Measurements from ENCODE around the gene ARID5B.
A peak's percentile ranks its signal among the peaks of the same experiment; 100 is the strongest.

ARID5B gene

DNA sequence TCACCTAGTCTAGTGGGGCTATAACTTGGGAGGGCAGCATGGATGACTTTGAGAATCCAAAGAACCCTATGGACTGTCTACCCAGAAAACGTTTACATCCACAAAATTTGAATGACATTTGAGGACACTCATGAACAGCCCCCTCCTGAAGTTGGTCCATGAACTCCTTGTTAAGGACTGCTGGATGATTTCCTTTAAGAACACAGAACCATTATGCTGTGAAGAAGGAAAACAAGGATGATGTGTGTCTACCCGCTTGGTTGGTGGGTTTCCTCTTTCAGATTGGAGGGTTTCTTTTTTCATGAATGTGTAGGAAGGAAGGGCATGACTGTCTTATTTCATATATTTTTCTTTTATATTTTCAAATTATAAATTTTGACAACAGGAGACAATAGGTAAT lies 58.3 kb downstream of the ARID5B start:
- H3K9me2 ChIP-seq (replicated peaks; ENCODE audit: insufficient read depth, low read length), result no peaks in the 10 kb centered on the region
- peak overlapping the region; percentile 8; the same call in 1 of the 2 replicates for H3K27ac ChIP-seq (ENCODE audit: low read length)
- no peak overlapping the region for H3K4me2 ChIP-seq (ENCODE audit: low read depth, low read length)
- TF ChIP-seq EZH2 (optimal IDR thresholded peaks at IDR 0.05; ENCODE audit: low read depth, low read length) (no peak), EZH2phosphoT487 (IDR thresholded peaks at IDR 0.05; ENCODE audit: low read length) (no peak)
- TF ChIP-seq, protein P1, sequence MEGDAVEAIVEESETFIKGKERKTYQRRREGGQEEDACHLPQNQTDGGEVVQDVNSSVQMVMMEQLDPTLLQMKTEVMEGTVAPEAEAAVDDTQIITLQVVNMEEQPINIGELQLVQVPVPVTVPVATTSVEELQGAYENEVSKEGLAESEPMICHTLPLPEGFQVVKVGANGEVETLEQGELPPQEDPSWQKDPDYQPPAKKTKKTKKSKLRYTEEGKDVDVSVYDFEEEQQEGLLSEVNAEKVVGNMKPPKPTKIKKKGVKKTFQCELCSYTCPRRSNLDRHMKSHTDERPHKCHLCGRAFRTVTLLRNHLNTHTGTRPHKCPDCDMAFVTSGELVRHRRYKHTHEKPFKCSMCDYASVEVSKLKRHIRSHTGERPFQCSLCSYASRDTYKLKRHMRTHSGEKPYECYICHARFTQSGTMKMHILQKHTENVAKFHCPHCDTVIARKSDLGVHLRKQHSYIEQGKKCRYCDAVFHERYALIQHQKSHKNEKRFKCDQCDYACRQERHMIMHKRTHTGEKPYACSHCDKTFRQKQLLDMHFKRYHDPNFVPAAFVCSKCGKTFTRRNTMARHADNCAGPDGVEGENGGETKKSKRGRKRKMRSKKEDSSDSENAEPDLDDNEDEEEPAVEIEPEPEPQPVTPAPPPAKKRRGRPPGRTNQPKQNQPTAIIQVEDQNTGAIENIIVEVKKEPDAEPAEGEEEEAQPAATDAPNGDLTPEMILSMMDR (IDR thresholded peaks at IDR 0.05; ENCODE audit: low read length), result no peak
- no peaks in the 10 kb centered on the region for H4K20me1 ChIP-seq (ENCODE audit: insufficient read depth, low read length)
- no peak for DNase-seq
- H3K4me1 ChIP-seq (ENCODE audit: low read length), result peaks cover 50% of the 10 kb centered on the region
- no peaks in the 10 kb centered on the region for H3K9me3 ChIP-seq (replicated peaks; ENCODE audit: insufficient read depth, low read length)
- no peak overlapping the region for H2AFZ ChIP-seq (ENCODE audit: low read length)
- no peak overlapping the region for H3K9ac ChIP-seq (ENCODE audit: low read length)
- H3K4me3 ChIP-seq (ENCODE audit: low read length), result no peak overlapping the region
- peaks cover 78% of the 10 kb centered on the region for H3K79me2 ChIP-seq (ENCODE audit: low read length)
- peaks cover 41% of the 10 kb centered on the region for H3F3A ChIP-seq (ENCODE audit: insufficient read depth, low read length)
- H3K27me3 ChIP-seq (replicated peaks; ENCODE audit: insufficient read depth, low read length), result no peaks in the 10 kb centered on the region
- no peaks in the 10 kb centered on the region; the same call in 1 of the 2 replicates for H3K36me3 ChIP-seq (replicated peaks; ENCODE audit: insufficient read depth, low read length)

DNA sequence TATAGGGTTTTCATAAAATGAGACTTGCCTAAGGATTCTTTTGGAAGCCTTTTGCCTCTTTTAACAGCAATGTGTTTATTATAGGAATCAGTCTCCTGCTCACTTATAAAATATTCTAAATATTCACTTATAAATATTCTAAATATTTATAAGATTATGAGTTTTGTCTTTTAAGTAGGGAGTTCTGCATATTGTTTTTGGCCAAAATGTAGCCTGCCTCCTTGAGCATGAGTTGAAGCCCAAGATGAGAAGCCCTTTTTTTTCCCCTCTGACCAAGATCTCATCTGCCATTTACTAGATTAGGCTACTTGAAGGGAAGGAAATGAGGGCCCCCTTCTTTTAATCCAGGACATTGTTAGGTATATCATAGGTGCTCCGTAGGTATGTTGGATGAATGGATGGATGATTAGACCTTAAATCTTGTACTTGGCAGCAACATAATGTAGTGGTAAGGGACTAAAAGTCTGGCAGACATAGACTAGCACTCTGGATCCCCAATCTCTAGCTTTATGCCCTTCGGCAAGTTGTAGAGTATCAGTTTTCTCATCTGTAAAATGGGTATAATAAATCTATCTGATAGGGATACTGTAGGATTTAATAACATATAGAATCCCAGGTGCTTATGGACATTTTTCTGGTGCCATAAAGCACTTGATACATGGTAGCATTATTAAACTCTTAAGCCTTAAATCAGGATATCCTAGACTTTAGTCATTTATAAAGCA lies 59.1 kb downstream of the ARID5B start:
- peaks cover 77% of the 10 kb centered on the region for H3K79me2 ChIP-seq (ENCODE audit: low read length)
- H3K27ac ChIP-seq (ENCODE audit: low read length), result peak overlapping the region; percentile 85
- H3K4me1 ChIP-seq (ENCODE audit: low read length), result peaks cover 58% of the 10 kb centered on the region
- H2AFZ ChIP-seq (ENCODE audit: low read length), result no peak overlapping the region
- H3K4me2 ChIP-seq (ENCODE audit: low read depth, low read length), result peak overlapping the region; percentile 51
- 0 out of 2 replicates have a peak overlapping the region, but pooled peaks have one; percentile 2 for H3K9ac ChIP-seq (ENCODE audit: low read length)
- H3K36me3 ChIP-seq (replicated peaks; ENCODE audit: insufficient read depth, low read length), result no peaks in the 10 kb centered on the region; the same call in 1 of the 2 replicates
- DNase-seq, result no peak
- no peaks in the 10 kb centered on the region for H3K9me2 ChIP-seq (replicated peaks; ENCODE audit: insufficient read depth, low read length)
- H3K9me3 ChIP-seq (replicated peaks; ENCODE audit: insufficient read depth, low read length), result no peaks in the 10 kb centered on the region
- no peaks in the 10 kb centered on the region for H4K20me1 ChIP-seq (ENCODE audit: insufficient read depth, low read length)
- H3F3A ChIP-seq (ENCODE audit: insufficient read depth, low read length), result peaks cover 45% of the 10 kb centered on the region
- H3K4me3 ChIP-seq (ENCODE audit: low read length), result no peak overlapping the region
- TF ChIP-seq EZH2phosphoT487 (IDR thresholded peaks at IDR 0.05; ENCODE audit: low read length) (no peak), EZH2 (optimal IDR thresholded peaks at IDR 0.05; ENCODE audit: low read depth, low read length) (no peak)
- TF ChIP-seq, protein P1 (IDR thresholded peaks at IDR 0.05; ENCODE audit: low read length), result no peak
- no peaks in the 10 kb centered on the region for H3K27me3 ChIP-seq (replicated peaks; ENCODE audit: insufficient read depth, low read length)

GRCh38 chr10:61961278-61961677 lies 59.8 kb downstream of the ARID5B start:
- peaks cover 63% of the 10 kb centered on the region for H3K4me1 ChIP-seq (ENCODE audit: low read length)
- DNase-seq, result peak; percentile 93
- no peak for TF ChIP-seq EZH2 (optimal IDR thresholded peaks at IDR 0.05; ENCODE audit: low read depth, low read length)
- no peak for TF ChIP-seq EZH2phosphoT487 (IDR thresholded peaks at IDR 0.05; ENCODE audit: low read length)
- TF ChIP-seq, protein P1 (IDR thresholded peaks at IDR 0.05; ENCODE audit: low read length), result no peak
- H3K27me3 ChIP-seq (replicated peaks; ENCODE audit: insufficient read depth, low read length), result no peaks in the 10 kb centered on the region
- H3K27ac ChIP-seq (ENCODE audit: low read length), result peak overlapping the region; percentile 85
- no peaks in the 10 kb centered on the region for H3K9me2 ChIP-seq (replicated peaks; ENCODE audit: insufficient read depth, low read length)
- no peak overlapping the region for H3K4me3 ChIP-seq (ENCODE audit: low read length)
- no peaks in the 10 kb centered on the region for H3K9me3 ChIP-seq (replicated peaks; ENCODE audit: insufficient read depth, low read length)
- peak overlapping the region; percentile 17; the same call in 1 of the 2 replicates for H3K9ac ChIP-seq (ENCODE audit: low read length)
- no peaks in the 10 kb centered on the region; the same call in 1 of the 2 replicates for H3K36me3 ChIP-seq (replicated peaks; ENCODE audit: insufficient read depth, low read length)
- peaks cover 45% of the 10 kb centered on the region for H3F3A ChIP-seq (ENCODE audit: insufficient read depth, low read length)
- H3K79me2 ChIP-seq (ENCODE audit: low read length), result peaks cover 79% of the 10 kb centered on the region
- no peak overlapping the region for H2AFZ ChIP-seq (ENCODE audit: low read length)
- H3K4me2 ChIP-seq (ENCODE audit: low read depth, low read length), result peak overlapping the region; percentile 51
- H4K20me1 ChIP-seq (ENCODE audit: insufficient read depth, low read length), result no peaks in the 10 kb centered on the region
